22Rv1 (cell line): Measurements from ENCODE around the gene TOR1AIP2.

Experiments used
- ZFX ChIP-seq: fragments of 450-650 bp; IDR thresholded peaks from 2 replicates; pipeline ENCODE4 v1.6.1; 2017; ENCODE audit warnings: antibody characterized with exemption, borderline replicate concordance
- TF ChIP-seq, protein P1 (sequence below): fragments of 450-650 bp; IDR thresholded peaks from 2 replicates; pipeline ENCODE4 v1.5.1; 2017; ENCODE audit warnings: mild to moderate bottlenecking

GRCh38 chr1:179848233-179848632 lies 29.4 kb downstream of the TOR1AIP2 start:
- TF ChIP-seq, protein P1, sequence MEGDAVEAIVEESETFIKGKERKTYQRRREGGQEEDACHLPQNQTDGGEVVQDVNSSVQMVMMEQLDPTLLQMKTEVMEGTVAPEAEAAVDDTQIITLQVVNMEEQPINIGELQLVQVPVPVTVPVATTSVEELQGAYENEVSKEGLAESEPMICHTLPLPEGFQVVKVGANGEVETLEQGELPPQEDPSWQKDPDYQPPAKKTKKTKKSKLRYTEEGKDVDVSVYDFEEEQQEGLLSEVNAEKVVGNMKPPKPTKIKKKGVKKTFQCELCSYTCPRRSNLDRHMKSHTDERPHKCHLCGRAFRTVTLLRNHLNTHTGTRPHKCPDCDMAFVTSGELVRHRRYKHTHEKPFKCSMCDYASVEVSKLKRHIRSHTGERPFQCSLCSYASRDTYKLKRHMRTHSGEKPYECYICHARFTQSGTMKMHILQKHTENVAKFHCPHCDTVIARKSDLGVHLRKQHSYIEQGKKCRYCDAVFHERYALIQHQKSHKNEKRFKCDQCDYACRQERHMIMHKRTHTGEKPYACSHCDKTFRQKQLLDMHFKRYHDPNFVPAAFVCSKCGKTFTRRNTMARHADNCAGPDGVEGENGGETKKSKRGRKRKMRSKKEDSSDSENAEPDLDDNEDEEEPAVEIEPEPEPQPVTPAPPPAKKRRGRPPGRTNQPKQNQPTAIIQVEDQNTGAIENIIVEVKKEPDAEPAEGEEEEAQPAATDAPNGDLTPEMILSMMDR, result no peak
- no peak for TF ChIP-seq ZFX
